ENCODE data around the gene NOS1. TPM values are rescaled to one million over a fixed set of nuclear protein-coding genes. Genes with fewer than 3 reads are reported as not detected.

Gene NOS1
- total and polyA plus RNA-seq, 11 donors: 0.01 to 0.40 (median 0.10) TPM; not detected in 1

DNA sequence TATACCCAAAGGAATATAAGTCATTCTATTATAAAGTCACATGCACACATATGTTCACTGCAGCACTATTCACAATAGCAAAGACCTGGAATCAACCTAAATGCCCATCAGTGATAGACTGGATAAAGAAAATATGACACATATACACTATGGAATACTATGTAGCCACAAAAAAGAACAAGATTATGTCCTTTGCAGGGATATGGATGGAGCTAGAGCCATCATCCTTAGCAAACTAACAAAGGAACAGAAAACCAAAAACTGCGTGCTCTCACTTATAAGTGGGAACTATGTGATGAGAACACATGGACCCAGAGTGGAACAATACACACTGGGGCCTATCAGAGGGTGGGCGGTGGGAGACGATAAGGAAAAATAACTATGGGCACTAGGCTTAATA, 192.4 kb downstream of the NOS1 start:
- TF ChIP-seq, protein P1, sequence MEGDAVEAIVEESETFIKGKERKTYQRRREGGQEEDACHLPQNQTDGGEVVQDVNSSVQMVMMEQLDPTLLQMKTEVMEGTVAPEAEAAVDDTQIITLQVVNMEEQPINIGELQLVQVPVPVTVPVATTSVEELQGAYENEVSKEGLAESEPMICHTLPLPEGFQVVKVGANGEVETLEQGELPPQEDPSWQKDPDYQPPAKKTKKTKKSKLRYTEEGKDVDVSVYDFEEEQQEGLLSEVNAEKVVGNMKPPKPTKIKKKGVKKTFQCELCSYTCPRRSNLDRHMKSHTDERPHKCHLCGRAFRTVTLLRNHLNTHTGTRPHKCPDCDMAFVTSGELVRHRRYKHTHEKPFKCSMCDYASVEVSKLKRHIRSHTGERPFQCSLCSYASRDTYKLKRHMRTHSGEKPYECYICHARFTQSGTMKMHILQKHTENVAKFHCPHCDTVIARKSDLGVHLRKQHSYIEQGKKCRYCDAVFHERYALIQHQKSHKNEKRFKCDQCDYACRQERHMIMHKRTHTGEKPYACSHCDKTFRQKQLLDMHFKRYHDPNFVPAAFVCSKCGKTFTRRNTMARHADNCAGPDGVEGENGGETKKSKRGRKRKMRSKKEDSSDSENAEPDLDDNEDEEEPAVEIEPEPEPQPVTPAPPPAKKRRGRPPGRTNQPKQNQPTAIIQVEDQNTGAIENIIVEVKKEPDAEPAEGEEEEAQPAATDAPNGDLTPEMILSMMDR (IDR thresholded peaks at IDR 0.05): no peak
- TF ChIP-seq POLR2A (IDR thresholded peaks at IDR 0.05): no peak
- intact Hi-C loops (cut with DNase I): no loop called here
- WGBS, 4 donors: 75 to 98% (median 88%) methylated on average over 3 of the region's 3 CpGs
- Histone ChIP-seq H3K27me3 (no peaks in the 10 kb centered on the region), H3K27ac (no peak overlapping the region), H3K4me1 (peaks cover 0 to 11% (median 0%) of the 10 kb centered on the region in 12 donors), H3K4me3 (no peak overlapping the region), H3K9me3 (no peaks in the 10 kb centered on the region), H3K36me3 (peaks cover 0 to 100% (median 97%) of the 10 kb centered on the region in 9 donors)
- ATAC-seq: no peak
- no peak for DNase-seq

DNA sequence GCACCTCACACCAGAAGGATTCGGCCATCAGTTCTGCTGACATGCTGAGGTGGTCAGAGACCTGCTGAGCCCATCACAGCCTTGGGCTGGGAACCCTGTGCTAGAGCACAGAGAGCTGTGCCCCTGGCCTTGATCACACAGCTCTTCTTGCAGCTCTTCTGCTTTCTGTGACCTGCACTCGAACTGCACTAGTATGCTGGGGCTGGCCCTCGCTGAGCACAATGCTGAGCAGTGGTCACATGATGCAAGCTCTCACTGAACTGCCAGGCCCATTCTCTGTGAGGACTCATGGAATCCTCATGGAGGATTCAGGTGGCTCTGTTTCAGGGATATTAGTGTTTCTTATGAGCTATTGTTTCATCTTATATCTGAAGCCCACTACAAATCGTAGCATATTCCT, 193.7 kb downstream of the NOS1 start:
- Histone ChIP-seq H3K27ac (no peak overlapping the region), H3K4me1 (peaks cover 0 to 11% (median 0%) of the 10 kb centered on the region in 12 donors), H3K36me3 (peaks cover 0 to 100% (median 97%) of the 10 kb centered on the region in 9 donors), H3K9me3 (no peaks in the 10 kb centered on the region), H3K4me3 (no peak overlapping the region), H3K27me3 (no peaks in the 10 kb centered on the region)
- WGBS, 4 donors: 70 to 82% (median 76%) methylated on average over 4 of the region's 4 CpGs
- ATAC-seq (peak in 2 of 4 donors; percentile 15 to 37), DNase-seq (no peak)
- intact Hi-C loops (cut with DNase I): no loop called here
- TF ChIP-seq, protein P1 (IDR thresholded peaks at IDR 0.05): no peak
- no peak for TF ChIP-seq POLR2A (IDR thresholded peaks at IDR 0.05)

DNA sequence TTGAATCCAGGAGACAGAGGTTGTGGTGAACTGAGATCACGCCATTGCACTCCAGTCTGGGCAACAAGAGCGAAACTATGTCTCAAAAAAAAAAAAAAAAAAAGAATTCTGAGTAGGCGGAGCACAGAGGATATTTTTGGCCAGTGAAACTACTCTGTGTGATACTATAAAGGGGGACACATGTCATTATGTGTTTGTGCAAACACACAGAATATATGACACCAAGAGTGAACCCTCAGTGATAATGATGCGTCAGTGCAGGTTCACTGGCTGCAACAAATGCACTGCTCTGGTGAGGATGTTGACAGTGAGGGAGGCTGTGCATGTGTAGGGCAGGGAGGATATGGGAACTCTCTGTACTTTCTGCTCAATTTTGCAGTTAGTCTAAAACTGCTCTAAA, 195.3 kb downstream of the NOS1 start:
- no peak overlapping the region for H3K27ac ChIP-seq
- H3K27me3 ChIP-seq: no peaks in the 10 kb centered on the region
- H3K36me3 ChIP-seq: peaks cover 0 to 100% (median 97%) of the 10 kb centered on the region in 9 donors
- intact Hi-C loops (cut with DNase I): no loop called here
- TF ChIP-seq, protein P1 (IDR thresholded peaks at IDR 0.05): no peak
- no peak for TF ChIP-seq POLR2A (IDR thresholded peaks at IDR 0.05)
- ATAC-seq (no peak), DNase-seq (no peak)
- no peak overlapping the region for H3K4me3 ChIP-seq
- H3K4me1 ChIP-seq: peaks cover 0 to 11% (median 0%) of the 10 kb centered on the region in 12 donors
- WGBS, 4 donors: 73 to 79% (median 77%) methylated on average over 4 of the region's 4 CpGs
- no peaks in the 10 kb centered on the region for H3K9me3 ChIP-seq

DNA sequence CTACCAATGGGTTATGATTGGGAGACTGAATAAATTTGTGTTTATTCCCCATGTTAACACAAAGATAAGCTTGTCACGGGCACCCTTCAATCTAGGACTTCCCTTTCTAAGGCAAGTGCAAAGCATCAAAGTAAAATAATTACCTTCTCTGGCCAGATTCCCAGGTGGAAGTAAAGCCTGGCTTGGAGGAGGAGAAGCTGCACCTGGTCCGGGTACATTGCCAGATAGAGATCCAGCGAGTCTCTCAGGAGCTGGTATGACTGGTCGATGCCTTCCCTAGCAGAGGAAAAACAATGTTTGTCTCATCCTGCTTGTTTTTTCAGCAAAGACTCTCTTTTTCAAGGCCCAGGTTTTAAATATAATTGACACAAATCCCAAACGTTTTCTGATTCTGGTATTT, 196.1 kb downstream of the NOS1 start:
- WGBS, 4 donors: 80 to 86% (median 84%) methylated on average over 5 of the region's 5 CpGs

More for the DNA sequence above, 196.1 kb downstream of the NOS1 start:
- intact Hi-C loops (cut with DNase I): no loop called here
- TF ChIP-seq, protein P1 (IDR thresholded peaks at IDR 0.05): no peak
- Histone ChIP-seq H3K4me3 (no peak overlapping the region), H3K9me3 (no peaks in the 10 kb centered on the region), H3K27me3 (no peaks in the 10 kb centered on the region), H3K4me1 (peaks cover 0 to 11% (median 0%) of the 10 kb centered on the region in 12 donors), H3K27ac (no peak overlapping the region), H3K36me3 (peaks cover 0 to 100% (median 97%) of the 10 kb centered on the region in 9 donors)
- DNase-seq: no peak
- ATAC-seq: no peak
